Pancreas (tissue), 10 donors: ENCODE measurements around the gene MEIS1. TPM values are rescaled to one million over a fixed set of nuclear protein-coding genes. Genes with fewer than 3 reads are reported as not detected.
A peak's percentile ranks its signal among the peaks of the same experiment; 100 is the strongest.
"Not testable (repeated sequence)": the region's sequence is repeated elsewhere in the genome, so short reads cannot be mapped to it uniquely, and the experiment has no call there.

Source experiments
- ATAC-seq, 4 donors: fragments of 200-7000 bp; cut with Tn5 transposase; one replicate each; pipeline versions ENCODE4 v1.8.0 to v1.9.1; 2020; ENCODE audit warnings: mild to moderate bottlenecking in 4 of 4, moderate library complexity in 4 of 4
- DNase-seq, 6 donors: peaks; one replicate each; pipeline ENCODE4 v3.0.0-alpha.2; 2020
- FAIRE-seq: peaks from 2 replicates; lab custom pipeline; 2012; peaks lifted over from hg19 to GRCh38; lab: Jason Lieb, UNC
- H3K27ac ChIP-seq, 4 donors: fragments of 200-600 bp; sonication (generic); 1 replicate in 3 of 4; 2 replicates in 1 of 4; pipeline versions ENCODE4 v1.5.0 to v1.8.0; 2020
- H3K27me3 ChIP-seq, 4 donors: fragments of 200-600 bp; one replicate each; pipeline ENCODE4 v1.8.0; 2021
- H3K36me3 ChIP-seq, 3 donors: fragments of 200-600 bp; sonication (generic) in 1 of 3; one replicate each; pipeline versions ENCODE4 v1.5.0 to v1.8.0; 2020 to 2021
- H3K4me1 ChIP-seq, 3 donors: fragments of 200-600 bp; one replicate each; pipeline ENCODE4 v1.8.0; 2021
- H3K4me3 ChIP-seq, 4 donors: fragments of 200-600 bp; sonication (generic) in 2 of 4; one replicate each; pipeline versions ENCODE4 v1.5.0 to v1.8.0; 2020 to 2021
- H3K9me3 ChIP-seq, 4 donors: fragments of 200-600 bp; one replicate each; pipeline ENCODE4 v1.8.0; 2021
- CTCF ChIP-seq, 4 donors: fragments of 200-600 bp; sonication (generic) in 3 of 4; IDR thresholded peaks; one replicate each; pipeline versions ENCODE4 v1.5.0 to v1.8.0; 2021; ENCODE audit warnings: antibody characterized with exemption in 4 of 4
- WGBS, 2 donors: extraction: QIAGEN DNeasy Blood & Tissue Kit; methylation state at CpG; one replicate each; pipeline ENCODE4 v1.1.7; 2013; 5-methylcytosine and 5-hydroxymethylcytosine counted together
- intact Hi-C, 3 donors: fragments of 100-400 bp; cut with DNase I; formaldehyde crosslinking; loops; one replicate each; pipeline versions ENCODE4 v1.11.1 to v1.14.2; 2022
- polyA plus RNA-seq, 2 donors: library from polyadenylated mRNA; stranded (reverse); fragments of 200-250 nt; gene quantifications; one replicate each; pipeline ENCODE4 v1.2.3, GENCODE V29; 2013
- total RNA-seq, 6 donors: library from RNA; stranded (reverse); fragmentation: NEBNext Ultra II Directional in 4 of 6; extraction: Animal tissue kit (Norgen Biotek cat#: 25700) in 4 of 6; gene quantifications; one replicate each; pipeline versions ENCODE4 v1.2.1 to v1.2.4, GENCODE V29; 2021 to 2023
- donor health status: healthy with polysubstance abuse.
- donor health status: DM: no; HTN: no; CAD: no; lungs with moderate emphysema.
- donor health status: DM: no; HTN: no; CAD: no.
- donor health status: control.
- donor health status: control.
- donor health status: Bipolar disorder and iron deficiency.
- donor health status: DM: yes; HTN: yes; CAD: no.
- donor health status: DM: no; HTN: no; CAD: no.
- donor health status: DM: no; HTN: no; CAD: no.
- donor health status: DM: yes; HTN: yes; CAD: no.

MEIS1 gene
- total and polyA plus RNA-seq, 8 donors: 41.3 to 129 (median 58.4) TPM

- no peaks in the 10 kb centered on the region for H3K27me3 ChIP-seq
- no peaks in the 10 kb centered on the region for H3K4me1 ChIP-seq
- ATAC-seq (no peak), DNase-seq (no peak), FAIRE-seq (no peak)
- no peak for TF ChIP-seq CTCF (IDR thresholded peaks at IDR 0.05)
- intact Hi-C loops: no loop called here
- H3K36me3 ChIP-seq: no peaks in the 10 kb centered on the region
- H3K9me3 ChIP-seq: no peaks in the 10 kb centered on the region
- WGBS, 2 donors: 90 to 95% methylated on average over 9 of the region's 9 CpGs
- H3K27ac ChIP-seq: no peak overlapping the region
- no peak overlapping the region for H3K4me3 ChIP-seq
These were observed 44.1 kb upstream of the MEIS1 start for GRCh38 chr2:66390811-66391210.

- H3K27ac ChIP-seq, DNase-seq, ATAC-seq, H3K4me1 ChIP-seq, H3K9me3 ChIP-seq, FAIRE-seq, H3K27me3 ChIP-seq, H3K4me3 ChIP-seq, intact Hi-C loops, H3K36me3 ChIP-seq: not testable (repeated sequence)
- 78 to 90% methylated on average over 17 to 21 of the region's 22 CpGs for WGBS, 2 donors
These were observed 43.7 kb upstream of the MEIS1 start for GRCh38 chr2:66391240-66391639.

GRCh38 chr2:66405473-66405872, 29.5 kb upstream of the MEIS1 start:
- no peaks in the 10 kb centered on the region for H3K4me1 ChIP-seq
- FAIRE-seq: no peak
- intact Hi-C loops: no loop called here
- no peak for ATAC-seq
- no peak overlapping the region for H3K27ac ChIP-seq
- no peaks in the 10 kb centered on the region for H3K36me3 ChIP-seq
- WGBS, 2 donors: 44 to 47% methylated on average over 4 of the region's 4 CpGs
- no peaks in the 10 kb centered on the region for H3K27me3 ChIP-seq
- peaks cover 0 to 3% (median 0%) of the 10 kb centered on the region in 4 donors for H3K9me3 ChIP-seq
- no peak for DNase-seq
- no peak overlapping the region for H3K4me3 ChIP-seq
- no peak for TF ChIP-seq CTCF (IDR thresholded peaks at IDR 0.05)

- intact Hi-C loops: no loop called here
- no peak for FAIRE-seq
These were observed 26.0 kb upstream of the MEIS1 start for GRCh38 chr2:66408905-66409304.

GRCh38 chr2:66412874-66413273, 22.1 kb upstream of the MEIS1 start:
- Histone ChIP-seq H3K36me3 (no peaks in the 10 kb centered on the region), H3K27ac (no peak overlapping the region), H3K27me3 (no peaks in the 10 kb centered on the region), H3K4me3 (no peak overlapping the region), H3K9me3 (no peaks in the 10 kb centered on the region), H3K4me1 (no peaks in the 10 kb centered on the region)
- peak in 1 of 4 donors; percentile 26 for ATAC-seq
- intact Hi-C loops: no loop called here
- FAIRE-seq: no peak
- TF ChIP-seq CTCF (IDR thresholded peaks at IDR 0.05): no peak
- WGBS, 2 donors: 61 to 72% methylated on average over 1 of the region's 1 CpG
- DNase-seq: no peak

More at GRCh38 chr2:66408905-66409304, 26.0 kb upstream of the MEIS1 start:
- no peak for ATAC-seq
- Histone ChIP-seq H3K27me3 (no peaks in the 10 kb centered on the region), H3K4me3 (no peak overlapping the region), H3K27ac (no peak overlapping the region), H3K4me1 (no peaks in the 10 kb centered on the region), H3K36me3 (no peaks in the 10 kb centered on the region), H3K9me3 (peaks cover 0 to 3% (median 0%) of the 10 kb centered on the region in 4 donors)
- 52 to 58% methylated on average over 2 of the region's 2 CpGs for WGBS, 2 donors
- no peak for TF ChIP-seq CTCF (IDR thresholded peaks at IDR 0.05)
- no peak for DNase-seq
